Activated CD4-positive, alpha-beta T cell treated with anti-CD3 and anti-CD28 coated beads, Interleukin-2, amount 10 ng/mL, durations not matched to agents 24 days and 14 days (primary cell): ENCODE results near the gene CCSER2. TPM values are rescaled to one million over a fixed set of nuclear protein-coding genes. Genes with fewer than 3 reads are reported as not detected.
"Not testable (repeated sequence)": the region's sequence is repeated elsewhere in the genome, so short reads cannot be mapped to it uniquely, and the experiment has no call there.

Experiments
- DNase-seq: peaks from one replicate; pipeline ENCODE4 v3.0.0; 2022
- H3K27ac Mint-ChIP-seq: one replicate; pipeline ENCODE4 v1.8.0; 2022; ENCODE audit warnings: mild to moderate bottlenecking, mixed read lengths
- H3K27me3 Mint-ChIP-seq: one replicate; pipeline ENCODE4 v1.8.0; 2022; ENCODE audit warnings: mixed read lengths
- H3K36me3 Mint-ChIP-seq: one replicate; pipeline ENCODE4 v1.8.0; 2022; ENCODE audit warnings: low read depth, mild to moderate bottlenecking, mixed read lengths
- H3K4me1 Mint-ChIP-seq: one replicate; pipeline ENCODE4 v1.8.0; 2021; ENCODE audit warnings: mixed read lengths
- H3K4me3 Mint-ChIP-seq: one replicate; pipeline ENCODE4 v1.8.0; 2022; ENCODE audit warnings: mild to moderate bottlenecking, moderate library complexity, mixed read lengths
- H3K9me3 Mint-ChIP-seq: one replicate; pipeline ENCODE4 v1.8.0; 2021; ENCODE audit warnings: mixed read lengths
- intact Hi-C: fragments of 100-400 bp; cut with micrococcal nuclease; formaldehyde crosslinking; loops from one replicate; pipeline ENCODE4 v1.15.1; 2023
- total RNA-seq: library from RNA; stranded (reverse); gene quantifications from 2 replicates; pipeline ENCODE4 v1.2.3, GENCODE V29; 2022

Gene CCSER2
- total RNA-seq, 1 donor from 2014 or later: 45.6 TPM

GRCh38 chr10:84296091-84296981 is 32.1 kb upstream of the CCSER2 start:
- intact Hi-C loops: no loop called here
- Mint-ChIP-seq H3K9me3 (no peaks in the 10 kb centered on the region), H3K4me3 (no peak overlapping the region), H3K27ac (no peak overlapping the region), H3K4me1 (peaks cover 26% of the 10 kb centered on the region), H3K36me3 (no peaks in the 10 kb centered on the region), H3K27me3 (peaks cover 17% of the 10 kb centered on the region)
- peak; percentile 49 for DNase-seq

- intact Hi-C loops: no loop called here
- H3K4me3 Mint-ChIP-seq: no peak overlapping the region
- DNase-seq: peak; percentile 43
- H3K36me3 Mint-ChIP-seq: no peaks in the 10 kb centered on the region
- H3K9me3 Mint-ChIP-seq: no peaks in the 10 kb centered on the region
- peaks cover 30% of the 10 kb centered on the region for H3K4me1 Mint-ChIP-seq
- peaks cover 24% of the 10 kb centered on the region for H3K27me3 Mint-ChIP-seq
- H3K27ac Mint-ChIP-seq: no peak overlapping the region
Measured at GRCh38 chr10:84298057-84298456, 30.3 kb upstream of the CCSER2 start.

GRCh38 chr10:84302223-84302622 is 26.2 kb upstream of the CCSER2 start:
- peak; percentile 51 for DNase-seq
- Mint-ChIP-seq H3K27ac (no peak overlapping the region), H3K27me3 (peaks cover 27% of the 10 kb centered on the region), H3K4me1 (peaks cover 20% of the 10 kb centered on the region), H3K9me3 (peaks cover 12% of the 10 kb centered on the region), H3K36me3 (no peaks in the 10 kb centered on the region), H3K4me3 (no peak overlapping the region)
- intact Hi-C loops: no loop called here

GRCh38 chr10:84306751-84307384 is 21.5 kb upstream of the CCSER2 start:
- Mint-ChIP-seq H3K9me3 (peaks cover 15% of the 10 kb centered on the region), H3K27ac (peak overlapping the region; percentile 68), H3K36me3 (peaks cover 2% of the 10 kb centered on the region), H3K27me3 (peaks cover 10% of the 10 kb centered on the region), H3K4me1 (peaks cover 36% of the 10 kb centered on the region), H3K4me3 (peak overlapping the region; percentile 58)
- intact Hi-C loops: loop anchor here (5.0 kb wide), 1 partner anchor 40 kb away; no protein-coding TSS in a partner anchor
- no peak for DNase-seq

GRCh38 chr10:84308021-84308420 is 20.4 kb upstream of the CCSER2 start:
- DNase-seq: no peak
- H3K9me3 Mint-ChIP-seq: peaks cover 15% of the 10 kb centered on the region
- peaks cover 2% of the 10 kb centered on the region for H3K36me3 Mint-ChIP-seq
- H3K4me1 Mint-ChIP-seq: peaks cover 31% of the 10 kb centered on the region
- peaks cover 3% of the 10 kb centered on the region for H3K27me3 Mint-ChIP-seq
- H3K27ac Mint-ChIP-seq: peak overlapping the region; percentile 58
- intact Hi-C loops: loop anchor here (1.0 to 5.0 kb wide), 3 partner anchors 13 to 41 kb away; partner anchors contain the start of gene CCSER2
- H3K4me3 Mint-ChIP-seq: no peak overlapping the region

- Mint-ChIP-seq H3K27ac (peak overlapping the region; percentile 57), H3K4me3 (peak overlapping the region; percentile 33), H3K9me3 (peaks cover 15% of the 10 kb centered on the region), H3K27me3 (peaks cover 3% of the 10 kb centered on the region), H3K36me3 (peaks cover 2% of the 10 kb centered on the region), H3K4me1 (peaks cover 31% of the 10 kb centered on the region)
- intact Hi-C loops: loop anchor here (1.0 to 5.0 kb wide), 4 partner anchors 9 to 41 kb away; partner anchors contain the start of gene CCSER2
- DNase-seq: peak; percentile 81
Measured at GRCh38 chr10:84308481-84309304, 19.7 kb upstream of the CCSER2 start.

GRCh38 chr10:84310470-84310869 is 17.9 kb upstream of the CCSER2 start:
- H3K36me3 Mint-ChIP-seq: peaks cover 2% of the 10 kb centered on the region
- peaks cover 15% of the 10 kb centered on the region for H3K9me3 Mint-ChIP-seq
- H3K27ac Mint-ChIP-seq: no peak overlapping the region
- peaks cover 37% of the 10 kb centered on the region for H3K4me1 Mint-ChIP-seq
- no peak for DNase-seq
- peaks cover 10% of the 10 kb centered on the region for H3K27me3 Mint-ChIP-seq
- no peak overlapping the region for H3K4me3 Mint-ChIP-seq
- intact Hi-C loops: no loop called here

GRCh38 chr10:84311576-84311975 is 16.8 kb upstream of the CCSER2 start:
- intact Hi-C loops: no loop called here
- no peak for DNase-seq
- peaks cover 2% of the 10 kb centered on the region for H3K36me3 Mint-ChIP-seq
- no peak overlapping the region for H3K4me3 Mint-ChIP-seq
- H3K27ac Mint-ChIP-seq: no peak overlapping the region
- peaks cover 33% of the 10 kb centered on the region for H3K4me1 Mint-ChIP-seq
- H3K27me3 Mint-ChIP-seq: peaks cover 12% of the 10 kb centered on the region
- H3K9me3 Mint-ChIP-seq: peaks cover 9% of the 10 kb centered on the region

GRCh38 chr10:84312816-84313215 is 15.6 kb upstream of the CCSER2 start:
- H3K36me3 Mint-ChIP-seq: peaks cover 2% of the 10 kb centered on the region
- DNase-seq: no peak
- H3K4me1 Mint-ChIP-seq: peaks cover 29% of the 10 kb centered on the region
- H3K27ac Mint-ChIP-seq: no peak overlapping the region
- intact Hi-C loops: no loop called here
- peaks cover 12% of the 10 kb centered on the region for H3K27me3 Mint-ChIP-seq
- no peak overlapping the region for H3K4me3 Mint-ChIP-seq
- no peaks in the 10 kb centered on the region for H3K9me3 Mint-ChIP-seq

- no peak for DNase-seq
- intact Hi-C loops: no loop called here
- Mint-ChIP-seq H3K36me3 (no peaks in the 10 kb centered on the region), H3K4me3 (no peak overlapping the region), H3K27ac (no peak overlapping the region), H3K9me3 (no peaks in the 10 kb centered on the region), H3K27me3 (peaks cover 14% of the 10 kb centered on the region), H3K4me1 (peaks cover 19% of the 10 kb centered on the region)
Measured at GRCh38 chr10:84314275-84314674, 14.1 kb upstream of the CCSER2 start.

GRCh38 chr10:84317174-84317573 is 11.2 kb upstream of the CCSER2 start:
- H3K4me3 Mint-ChIP-seq: no peak overlapping the region
- peaks cover 17% of the 10 kb centered on the region for H3K4me1 Mint-ChIP-seq
- intact Hi-C loops: loop anchor here (1.0 kb wide), 2 partner anchors 8 to 13 kb away; no protein-coding TSS in a partner anchor
- DNase-seq: no peak
- H3K27me3 Mint-ChIP-seq: peaks cover 27% of the 10 kb centered on the region
- H3K36me3 Mint-ChIP-seq: no peaks in the 10 kb centered on the region
- H3K9me3 Mint-ChIP-seq: peaks cover 4% of the 10 kb centered on the region
- H3K27ac Mint-ChIP-seq: no peak overlapping the region

GRCh38 chr10:84321902-84322301 is 6.5 kb upstream of the CCSER2 start:
- Mint-ChIP-seq H3K36me3 (no peaks in the 10 kb centered on the region), H3K9me3 (peaks cover 4% of the 10 kb centered on the region), H3K4me3 (no peak overlapping the region), H3K4me1 (peaks cover 7% of the 10 kb centered on the region), H3K27ac (no peak overlapping the region), H3K27me3 (peaks cover 22% of the 10 kb centered on the region)
- intact Hi-C loops: no loop called here
- no peak for DNase-seq

- DNase-seq, intact Hi-C loops, H3K4me1 Mint-ChIP-seq, H3K9me3 Mint-ChIP-seq, H3K4me3 Mint-ChIP-seq, H3K36me3 Mint-ChIP-seq, H3K27ac Mint-ChIP-seq: not testable (repeated sequence)
- peaks cover 19% of the 10 kb centered on the region for H3K27me3 Mint-ChIP-seq
Measured at GRCh38 chr10:84323566-84323965, 4.8 kb upstream of the CCSER2 start.
